Activated CD8-positive, alpha-beta T cell treated with anti-CD3 and anti-CD28 coated beads for 36 hours (primary cell): Measurements from ENCODE around the gene TCL1B. TPM values are rescaled to one million over a fixed set of nuclear protein-coding genes. Genes with fewer than 3 reads are reported as not detected.

ENCODE experiments used
- ATAC-seq: fragments of 200-7000 bp; cut with Tn5 transposase; one replicate; pipeline ENCODE4 v1.10.0; 2021; ENCODE audit warnings: mild to moderate bottlenecking, moderate library complexity
- CTCF ChIA-PET: fragments of 350-600 bp; sonication (Branson Sonifier 250); formaldehyde crosslinking; loops from one replicate; lab custom pipeline; 2021; ENCODE audit warnings: antibody characterized with exemption; lab: Charles Lee
- POLR2A ChIA-PET: fragments of 350-600 bp; sonication (Branson Sonifier 250); formaldehyde crosslinking; loops from one replicate; lab custom pipeline; 2021; ENCODE audit warnings: antibody characterized with exemption; lab: Charles Lee
- DNase-seq: peaks from one replicate; pipeline ENCODE4 v3.0.0-alpha.2; 2020
- H3K27ac Mint-ChIP-seq: one replicate; pipeline ENCODE4 v1.8.0; 2021; ENCODE audit warnings: mild to moderate bottlenecking, mixed read lengths
- H3K27me3 Mint-ChIP-seq: one replicate; pipeline ENCODE4 v1.8.0; 2021; ENCODE audit warnings: mixed read lengths
- H3K36me3 Mint-ChIP-seq: one replicate; pipeline ENCODE4 v1.8.0; 2021; ENCODE audit warnings: low read depth, mixed read lengths
- H3K4me1 Mint-ChIP-seq: one replicate; pipeline ENCODE4 v1.8.0; 2021; ENCODE audit warnings: low read depth, mixed read lengths
- H3K4me3 Mint-ChIP-seq: one replicate; pipeline ENCODE4 v1.8.0; 2021; ENCODE audit warnings: mild to moderate bottlenecking, moderate library complexity, mixed read lengths
- H3K9me3 Mint-ChIP-seq: one replicate; pipeline ENCODE4 v1.8.0; 2021; ENCODE audit warnings: mixed read lengths
- CTCF ChIP-seq: fragments of 200-600 bp; IDR thresholded peaks from one replicate; pipeline ENCODE4 v1.8.0; 2022; ENCODE audit warnings: antibody characterized with exemption, mild to moderate bottlenecking
- intact Hi-C: fragments of 100-400 bp; cut with micrococcal nuclease; formaldehyde crosslinking; loops from one replicate; pipeline ENCODE4 v1.10.0; 2022
- total RNA-seq, 2 experiments: library from RNA; stranded (reverse); gene quantifications; one replicate each; pipeline ENCODE4 v1.2.3, GENCODE V29; 2021

TCL1B gene
- total RNA-seq, 2 experiments from 2014 or later: not detected

- H3K9me3 Mint-ChIP-seq: no peaks in the 10 kb centered on the region
- H3K27me3 Mint-ChIP-seq: peaks cover 5% of the 10 kb centered on the region
- DNase-seq (no peak), ATAC-seq (no peak)
- no peak for TF ChIP-seq CTCF
- intact Hi-C loops: no loop called here
- POLR2A ChIA-PET: no interaction called here
- H3K36me3 Mint-ChIP-seq: no peaks in the 10 kb centered on the region
- H3K4me1 Mint-ChIP-seq: no peaks in the 10 kb centered on the region
- no peak overlapping the region for H3K27ac Mint-ChIP-seq
- CTCF ChIA-PET: interaction anchor here (0.6 kb wide), 1 partner anchor 107 kb away, joined by 3 read pairs; no protein-coding TSS in a partner anchor
- H3K4me3 Mint-ChIP-seq: no peak overlapping the region
Measured at GRCh38 chr14:95666450-95666849, 19.8 kb upstream of the TCL1B start.

DNA sequence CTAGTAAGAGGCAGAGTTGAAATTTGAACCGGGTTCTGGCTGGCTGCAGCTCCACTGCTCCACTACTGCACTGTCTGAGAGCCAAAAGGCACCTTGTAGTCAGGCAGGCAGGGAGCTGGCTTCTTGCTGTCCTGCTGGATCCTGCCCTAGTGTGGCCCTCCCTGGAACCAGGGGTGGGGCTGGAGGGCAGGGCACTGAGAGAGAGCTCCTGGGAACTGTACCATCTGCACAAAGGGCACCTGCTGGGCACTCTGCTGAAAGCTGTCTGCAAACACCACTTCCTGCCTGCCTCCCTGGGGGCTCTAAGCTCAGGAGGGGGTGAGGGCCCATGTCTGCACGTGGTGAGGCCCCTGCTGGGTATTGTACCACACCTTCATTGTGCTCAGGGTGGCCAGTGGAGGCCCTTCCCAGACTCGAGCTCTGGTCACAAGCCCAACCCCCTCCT is 19.0 kb upstream of the TCL1B start:
- no peaks in the 10 kb centered on the region for H3K4me1 Mint-ChIP-seq
- no peak overlapping the region for H3K4me3 Mint-ChIP-seq
- no peak for ATAC-seq
- intact Hi-C loops: no loop called here
- no peak for TF ChIP-seq CTCF
- H3K27me3 Mint-ChIP-seq: peaks cover 5% of the 10 kb centered on the region
- H3K36me3 Mint-ChIP-seq: no peaks in the 10 kb centered on the region
- CTCF ChIA-PET: no interaction called here
- no peak for DNase-seq
- POLR2A ChIA-PET: no interaction called here
- H3K9me3 Mint-ChIP-seq: no peaks in the 10 kb centered on the region
- H3K27ac Mint-ChIP-seq: no peak overlapping the region

DNA sequence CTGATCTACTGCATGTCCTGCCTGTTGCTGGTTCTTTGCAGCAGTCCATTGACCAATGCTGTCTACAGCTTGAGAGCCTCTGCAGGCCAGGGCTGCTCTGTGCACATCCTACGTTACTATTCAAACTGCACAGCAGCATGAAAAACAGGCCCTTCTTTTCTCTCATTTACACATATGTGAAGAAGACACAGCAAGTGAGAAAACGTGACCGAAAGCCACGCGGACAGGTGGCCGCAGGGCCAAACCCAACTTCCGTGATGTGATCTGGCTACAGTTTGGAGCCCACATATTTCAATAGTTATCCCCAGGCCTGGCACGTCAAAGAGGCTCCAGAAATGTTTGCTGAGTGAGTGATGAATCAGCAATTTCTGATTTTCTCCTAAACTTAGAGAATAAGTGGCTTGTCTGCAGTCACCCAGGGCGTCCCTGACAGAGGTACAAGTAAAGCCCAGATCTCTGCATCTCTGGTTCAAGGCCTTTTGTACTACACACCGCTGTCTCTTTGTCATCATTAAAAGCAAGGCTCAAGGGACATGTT is 17.9 kb upstream of the TCL1B start:
- peaks cover 8% of the 10 kb centered on the region for H3K27me3 Mint-ChIP-seq
- H3K27ac Mint-ChIP-seq: no peak overlapping the region
- no peak for TF ChIP-seq CTCF
- no peaks in the 10 kb centered on the region for H3K9me3 Mint-ChIP-seq
- H3K4me1 Mint-ChIP-seq: no peaks in the 10 kb centered on the region
- intact Hi-C loops: no loop called here
- ChIA-PET CTCF (no interaction called here), POLR2A (no interaction called here)
- no peaks in the 10 kb centered on the region for H3K36me3 Mint-ChIP-seq
- DNase-seq (no peak), ATAC-seq (no peak)
- H3K4me3 Mint-ChIP-seq: no peak overlapping the region

GRCh38 chr14:95674613-95675012 is 11.6 kb upstream of the TCL1B start:
- no peak for TF ChIP-seq CTCF
- ATAC-seq (no peak), DNase-seq (no peak)
- H3K27ac Mint-ChIP-seq: no peak overlapping the region
- H3K4me3 Mint-ChIP-seq: no peak overlapping the region
- intact Hi-C loops: no loop called here
- H3K9me3 Mint-ChIP-seq: no peaks in the 10 kb centered on the region
- H3K4me1 Mint-ChIP-seq: no peaks in the 10 kb centered on the region
- ChIA-PET CTCF (interaction anchor here (1.2 kb wide), 1 partner anchor 9 kb away, joined by 3 read pairs; no protein-coding TSS in a partner anchor), POLR2A (no interaction called here)
- H3K36me3 Mint-ChIP-seq: no peaks in the 10 kb centered on the region
- peaks cover 10% of the 10 kb centered on the region for H3K27me3 Mint-ChIP-seq

GRCh38 chr14:95675486-95675885 is 10.7 kb upstream of the TCL1B start:
- no peak overlapping the region for H3K27ac Mint-ChIP-seq
- no peaks in the 10 kb centered on the region for H3K36me3 Mint-ChIP-seq
- H3K9me3 Mint-ChIP-seq: no peaks in the 10 kb centered on the region
- ATAC-seq (no peak), DNase-seq (no peak)
- no peak for TF ChIP-seq CTCF
- no peak overlapping the region for H3K4me3 Mint-ChIP-seq
- POLR2A ChIA-PET: no interaction called here
- H3K27me3 Mint-ChIP-seq: peaks cover 10% of the 10 kb centered on the region
- intact Hi-C loops: no loop called here
- CTCF ChIA-PET: no interaction called here
- no peaks in the 10 kb centered on the region for H3K4me1 Mint-ChIP-seq
